Smooth muscle cell (in vitro differentiated cells): ENCODE measurements around the gene ZNF761. TPM values are rescaled to one million over a fixed set of nuclear protein-coding genes. Genes with fewer than 3 reads are reported as not detected.
A peak's percentile ranks its signal among the peaks of the same experiment; 100 is the strongest.

Experiments used
- DNase-seq: peaks from one replicate; lab custom pipeline; 2025; ENCODE audit not compliant: unreplicated experiment; lab: John Stamatoyannopoulos, UW
- H2AFZ ChIP-seq: fragments of 200-600 bp; sonication (generic); 2 replicates; pipeline ENCODE4 v1.6.0; 2016; ENCODE audit warnings: antibody characterized with exemption, low read depth, mild to moderate bottlenecking
- H3F3A ChIP-seq: fragments of 200-600 bp; sonication (generic); 2 replicates; pipeline ENCODE4 v1.6.0; 2017; ENCODE audit warnings: antibody characterized with exemption, low read depth
- H3K27ac ChIP-seq: fragments of 200-600 bp; sonication (generic); 2 replicates; pipeline ENCODE4 v1.5.1; 2016; ENCODE audit warnings: low read depth, mild to moderate bottlenecking
- H3K27me3 ChIP-seq: fragments of 200-600 bp; sonication (generic); 2 replicates; pipeline ENCODE4 v1.6.1; 2016; ENCODE audit warnings: low read depth, mild to moderate bottlenecking
- H3K36me3 ChIP-seq: fragments of 200-600 bp; sonication (generic); 2 replicates; pipeline ENCODE4 v1.5.1; 2016; ENCODE audit warnings: low read depth
- H3K4me1 ChIP-seq: fragments of 200-600 bp; sonication (generic); 2 replicates; pipeline ENCODE4 v1.5.1; 2016; ENCODE audit warnings: low read depth
- H3K4me2 ChIP-seq: fragments of 200-600 bp; sonication (generic); 2 replicates; pipeline ENCODE4 v1.6.0; 2016; ENCODE audit warnings: mild to moderate bottlenecking
- H3K4me3 ChIP-seq: fragments of 200-600 bp; sonication (generic); 2 replicates; pipeline ENCODE4 v1.5.1; 2016; ENCODE audit warnings: mild to moderate bottlenecking
- H3K79me2 ChIP-seq: fragments of 200-600 bp; sonication (generic); 2 replicates; pipeline ENCODE4 v1.6.0; 2016; ENCODE audit warnings: low read depth, mild to moderate bottlenecking
- H3K9ac ChIP-seq: fragments of 200-600 bp; sonication (generic); 2 replicates; pipeline ENCODE4 v1.6.0; 2016; ENCODE audit warnings: low read depth
- H3K9me3 ChIP-seq: fragments of 200-600 bp; sonication (generic); replicated peaks from 2 replicates; pipeline ENCODE4 v1.5.1; 2016; ENCODE audit warnings: low read depth
- H4K20me1 ChIP-seq: fragments of 200-600 bp; sonication (generic); 2 replicates; pipeline ENCODE4 v1.6.0; 2016; ENCODE audit warnings: low read depth
- CTCF ChIP-seq: fragments of 200-600 bp; sonication (generic); IDR thresholded peaks from 2 replicates; pipeline ENCODE4 v1.5.1; 2017; ENCODE audit warnings: borderline replicate concordance, mild to moderate bottlenecking, antibody characterized with exemption; ENCODE audit not compliant: insufficient read depth, poor library complexity, severe bottlenecking
- WGBS: methylation state at CpG from one replicate; pipeline ENCODE4 v1.1.7; 2016; ENCODE audit warnings: low lambda C conversion rate; 5-methylcytosine and 5-hydroxymethylcytosine counted together
- polyA plus RNA-seq: library from polyadenylated mRNA; unstranded; fragments of >200 nt; fragmentation: Nextera tagmentation; extraction: Ambion mirVana; gene quantifications from 2 replicates; pipeline ENCODE4 v1.2.1, GENCODE V29; 2016
- total RNA-seq: library from RNA; depleted of rRNA; stranded (reverse); fragments of >200 nt; gene quantifications from 2 replicates; pipeline ENCODE4 v1.2.3, GENCODE V29; 2014

The ZNF761 gene
- total and polyA plus RNA-seq, 2 experiments from 2014 or later = 11.0 to 14.5 TPM

GRCh38 chr19:53461866-53462265 lies 30.1 kb downstream of the ZNF761 start:
- Histone ChIP-seq H3K4me3 (no peak overlapping the region), H2AFZ (no peak overlapping the region), H3K27ac (no peak overlapping the region), H3F3A (no peaks in the 10 kb centered on the region), H3K27me3 (no peaks in the 10 kb centered on the region), H3K4me2 (no peak overlapping the region), H3K9ac (no peak overlapping the region), H3K9me3 (peaks cover 1% of the 10 kb centered on the region), H3K79me2 (no peaks in the 10 kb centered on the region), H3K36me3 (peaks cover 10% of the 10 kb centered on the region), H3K4me1 (no peaks in the 10 kb centered on the region), H4K20me1 (no peaks in the 10 kb centered on the region)
- DNase-seq = no peak
- 93% methylated on average over 6 of the region's 6 CpGs for WGBS
- TF ChIP-seq CTCF = no peak

GRCh38 chr19:53462861-53463260 lies 31.1 kb downstream of the ZNF761 start:
- Histone ChIP-seq H3K4me3 (no peak overlapping the region), H4K20me1 (no peaks in the 10 kb centered on the region), H3K27ac (no peak overlapping the region), H3K79me2 (no peaks in the 10 kb centered on the region), H3K4me1 (no peaks in the 10 kb centered on the region), H3K9me3 (no peaks in the 10 kb centered on the region), H3K36me3 (peaks cover 3% of the 10 kb centered on the region), H2AFZ (no peak overlapping the region), H3K27me3 (no peaks in the 10 kb centered on the region), H3K4me2 (no peak overlapping the region), H3F3A (no peaks in the 10 kb centered on the region), H3K9ac (no peak overlapping the region)
- TF ChIP-seq CTCF = no peak
- 70% methylated on average over 14 of the region's 14 CpGs for WGBS
- no peak for DNase-seq

- Histone ChIP-seq H3K4me1 (no peaks in the 10 kb centered on the region), H3K9ac (no peak overlapping the region), H3F3A (no peaks in the 10 kb centered on the region), H3K36me3 (no peaks in the 10 kb centered on the region), H2AFZ (no peak overlapping the region), H3K79me2 (no peaks in the 10 kb centered on the region), H3K27me3 (no peaks in the 10 kb centered on the region), H3K4me2 (no peak overlapping the region), H3K4me3 (no peak overlapping the region), H3K9me3 (no peaks in the 10 kb centered on the region), H3K27ac (no peak overlapping the region), H4K20me1 (no peaks in the 10 kb centered on the region)
- no peak for TF ChIP-seq CTCF
- DNase-seq = no peak
- WGBS = 51% methylated on average over 4 of the region's 19 CpGs
Observed at GRCh38 chr19:53463263-53463662, 31.5 kb downstream of the ZNF761 start.

GRCh38 chr19:53466726-53467484 lies 35.1 kb downstream of the ZNF761 start:
- no peaks in the 10 kb centered on the region for H4K20me1 ChIP-seq
- H3K27me3 ChIP-seq = no peaks in the 10 kb centered on the region
- no peaks in the 10 kb centered on the region for H3F3A ChIP-seq
- 13% methylated on average over 29 of the region's 31 CpGs for WGBS
- DNase-seq = no peak
- H3K9ac ChIP-seq = no peak overlapping the region
- no peak for TF ChIP-seq CTCF
- H2AFZ ChIP-seq = peak overlapping the region; percentile 99
- H3K79me2 ChIP-seq = peaks cover 7% of the 10 kb centered on the region
- H3K4me2 ChIP-seq = peak overlapping the region; percentile 93
- no peaks in the 10 kb centered on the region for H3K9me3 ChIP-seq
- no peak overlapping the region for H3K27ac ChIP-seq
- H3K36me3 ChIP-seq = no peaks in the 10 kb centered on the region
- peak overlapping the region; percentile 95 for H3K4me3 ChIP-seq
- H3K4me1 ChIP-seq = peaks cover 6% of the 10 kb centered on the region
